ENCODE measurements around the gene S1PR2.
A peak's percentile ranks its signal among the peaks of the same experiment; 100 is the strongest.
"Not testable (repeated sequence)": the region's sequence is repeated elsewhere in the genome, so short reads cannot be mapped to it uniquely, and the experiment has no call there.

The S1PR2 gene

DNA sequence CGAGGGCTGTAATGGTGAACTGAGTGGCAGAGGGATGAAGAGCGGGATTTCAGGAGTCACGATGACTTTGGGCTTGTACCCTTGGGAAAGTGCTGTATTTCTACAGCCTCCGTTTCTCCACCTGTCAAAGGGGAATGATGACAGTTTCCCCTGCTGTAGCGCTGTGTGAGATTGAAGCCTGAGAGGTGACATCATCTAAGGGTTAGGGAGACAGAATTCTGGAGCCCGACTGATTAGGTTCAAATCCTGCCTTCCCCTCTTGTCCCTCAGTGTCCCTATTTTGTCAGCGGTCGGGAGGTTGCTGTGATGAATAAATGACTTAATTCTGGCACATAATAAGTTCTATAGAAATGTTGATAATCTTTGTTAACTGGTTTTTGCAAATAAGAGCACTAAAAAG is 21.6 kb upstream of the S1PR2 start:
- DNase-seq = no peak

DNA sequence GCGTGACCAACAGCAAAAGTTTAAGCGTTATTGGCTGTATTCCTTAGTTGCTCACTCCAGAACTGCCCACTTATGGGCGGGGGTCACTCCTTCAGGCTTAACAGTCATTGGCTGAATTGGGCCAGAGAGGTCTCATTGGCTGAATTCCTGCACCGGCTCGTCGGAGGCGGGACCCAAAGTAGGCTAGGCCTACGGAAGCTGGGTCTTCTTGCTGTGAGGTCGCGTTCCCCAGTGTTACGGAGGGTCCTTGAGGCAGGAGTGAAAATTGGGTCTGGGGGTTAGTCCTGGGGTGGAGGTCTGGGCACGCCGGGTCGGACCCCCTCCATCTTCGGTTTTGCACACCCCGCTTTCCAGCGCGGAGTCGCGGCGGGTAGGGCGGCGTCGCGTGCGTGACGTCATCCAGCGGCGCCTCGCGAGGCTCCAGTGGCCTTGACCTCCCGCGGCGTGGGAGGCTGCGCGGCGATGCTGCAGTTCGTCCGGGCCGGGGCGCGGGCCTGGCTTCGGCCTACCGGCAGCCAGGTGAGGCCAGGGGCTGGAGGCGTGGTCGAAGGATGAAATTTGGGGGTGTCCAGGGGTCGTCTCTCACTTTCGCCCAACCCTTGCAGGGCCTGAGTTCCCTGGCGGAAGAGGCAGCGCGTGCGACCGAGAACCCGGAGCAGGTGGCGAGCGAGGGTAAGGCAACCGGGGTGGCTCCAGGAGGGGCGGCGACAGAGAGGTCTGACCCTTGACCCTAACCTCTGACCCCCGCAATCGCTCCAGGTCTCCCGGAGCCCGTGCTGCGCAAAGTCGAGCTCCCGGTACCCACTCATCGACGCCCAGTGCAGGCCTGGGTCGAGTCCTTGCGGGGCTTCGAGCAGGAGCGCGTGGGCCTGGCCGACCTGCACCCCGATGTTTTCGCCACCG is 20.9 kb upstream of the S1PR2 start, which contains the start of gene MRPL4:
TSS of gene MRPL4 (plus strand) at position 423 of the 903 bp plus-strand sequence. CDS start at position 463, 40 bp downstream.
- DNase-seq = peak; percentile 89 to 92 (median 92)

DNA sequence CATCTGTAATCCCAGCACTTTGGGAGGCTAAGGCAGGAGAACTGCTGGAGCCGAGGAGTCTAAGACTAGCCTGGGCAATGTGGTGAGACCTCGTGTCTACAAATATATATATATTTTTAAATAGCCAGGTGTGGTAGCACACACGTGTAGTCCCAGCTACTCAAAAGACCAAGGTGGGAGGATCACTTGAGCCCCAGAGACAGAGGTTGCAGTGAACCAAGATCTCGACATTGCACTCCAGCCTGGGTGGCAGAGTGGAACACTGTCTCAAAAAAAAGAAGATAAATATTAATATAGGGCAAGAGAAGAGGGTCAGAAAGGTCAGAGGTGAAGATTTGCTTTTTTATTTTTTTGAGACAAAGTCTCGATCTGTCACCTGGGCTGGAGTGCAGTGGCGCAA is 15.4 kb upstream of the S1PR2 start:
- no peak for DNase-seq

DNA sequence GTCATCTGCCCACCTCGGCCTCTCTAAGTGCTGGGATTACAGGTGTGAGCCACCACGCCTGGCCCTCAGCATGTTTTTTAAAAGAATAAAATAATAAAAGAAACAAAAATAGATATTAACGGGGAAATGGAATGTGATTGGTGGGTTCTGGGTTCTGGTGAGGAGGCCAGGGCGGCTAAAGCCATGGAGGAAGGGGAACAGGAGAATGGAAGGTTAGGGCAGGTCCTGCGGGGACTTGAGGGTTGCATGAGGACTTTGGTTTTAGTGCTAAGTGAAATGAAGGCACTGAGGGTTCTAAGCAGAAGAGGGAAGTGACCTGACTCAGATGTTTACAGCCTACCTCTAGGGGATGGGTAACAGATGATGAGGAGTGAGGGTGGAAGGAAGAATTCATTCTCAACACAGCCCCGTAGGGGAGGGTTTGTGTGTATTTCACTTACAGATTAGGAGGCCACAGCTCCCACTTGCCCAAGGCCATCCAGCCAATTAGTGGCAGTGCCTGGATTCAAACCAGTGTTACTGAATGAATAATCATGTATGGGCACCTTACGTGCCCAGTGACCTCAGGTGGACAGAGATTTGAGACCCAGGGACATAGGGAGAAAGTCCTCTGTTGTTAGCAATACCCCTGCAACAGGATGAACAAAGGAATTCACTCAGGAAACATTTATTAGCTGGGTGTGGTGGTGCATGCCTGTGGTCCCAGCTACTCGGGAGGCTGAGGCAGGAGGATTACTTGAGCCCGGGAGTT is 14.2 kb upstream of the S1PR2 start:
- DNase-seq = no peak

DNA sequence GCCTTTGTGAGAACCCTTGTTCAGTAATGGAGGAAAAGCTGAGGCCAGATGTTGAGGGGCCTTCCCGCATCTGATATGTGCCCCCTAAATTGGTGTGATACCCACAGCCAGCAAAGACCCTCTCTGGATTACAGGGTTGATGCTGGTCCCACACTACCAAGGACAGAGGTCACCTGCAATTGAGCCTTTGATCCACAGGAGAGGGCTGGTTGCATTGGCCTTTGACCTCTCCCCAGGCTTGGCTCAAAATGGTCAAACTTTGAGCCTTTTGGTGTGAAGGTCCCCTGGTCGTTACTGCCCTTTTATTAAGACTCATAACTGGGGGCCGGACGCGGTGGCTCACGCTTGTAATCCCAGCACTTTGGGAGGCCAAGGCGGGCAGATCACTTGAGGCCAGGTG is 12.5 kb upstream of the S1PR2 start:
- no peak for DNase-seq

DNA sequence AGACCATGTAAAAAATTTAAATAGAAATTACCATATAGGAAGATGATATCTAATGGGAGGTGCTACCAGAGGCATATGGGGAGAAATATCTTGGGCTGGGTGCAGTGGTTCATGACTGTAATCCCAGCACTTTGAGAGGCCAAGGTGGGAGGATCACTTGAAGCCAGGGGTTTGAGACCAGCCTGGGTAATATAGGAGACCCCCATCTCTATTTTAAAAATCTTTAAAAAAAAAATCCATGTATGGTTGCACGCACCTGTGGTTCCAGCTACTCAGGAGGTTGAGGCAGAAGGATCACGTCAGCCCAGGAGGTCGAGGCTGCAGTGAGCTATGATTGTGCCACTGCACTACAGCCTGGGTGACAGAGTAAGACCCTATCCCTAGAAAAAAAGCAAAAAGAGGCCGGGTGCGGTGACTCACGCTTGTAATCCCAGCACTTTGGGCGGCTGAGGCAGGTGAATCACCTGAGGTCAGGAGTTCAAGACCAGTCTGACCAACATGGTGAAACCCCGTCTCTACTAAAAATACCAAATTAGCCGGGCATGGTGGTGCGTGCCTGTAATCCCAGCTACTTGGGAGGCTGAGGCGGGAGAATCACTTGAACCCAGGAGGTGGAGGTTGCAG is 10.8 kb upstream of the S1PR2 start:
- not testable (repeated sequence) for DNase-seq

DNA sequence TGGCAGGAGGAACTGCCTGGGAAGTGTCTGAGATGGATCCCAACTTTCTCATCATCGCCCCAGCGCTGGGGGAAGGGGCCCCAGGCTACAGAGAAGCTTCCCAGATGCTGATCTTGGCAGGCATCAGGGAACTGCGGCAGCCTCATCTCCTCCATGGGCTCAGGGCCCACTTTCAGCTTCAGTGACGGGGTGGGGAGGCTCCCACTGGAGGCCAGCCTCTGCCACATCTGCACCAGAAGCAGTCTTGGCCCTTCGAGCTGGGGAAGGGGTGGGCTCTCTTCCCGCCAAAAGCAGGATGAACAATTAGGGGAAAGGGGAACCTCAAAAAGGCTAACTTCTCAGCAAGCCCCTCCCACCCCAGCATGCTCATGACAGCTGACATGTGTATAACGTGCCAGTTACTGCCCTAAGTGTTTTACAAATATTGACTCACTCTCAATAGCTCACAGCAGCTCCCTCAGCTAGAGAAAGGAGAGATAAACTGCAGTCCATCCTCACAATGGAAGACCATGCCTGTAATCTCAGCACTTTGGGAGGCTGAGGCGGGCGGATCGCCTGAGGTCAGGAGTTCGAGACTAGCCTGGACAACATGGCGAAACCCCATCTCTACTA is 7.1 kb upstream of the S1PR2 start:
- DNase-seq = no peak

DNA sequence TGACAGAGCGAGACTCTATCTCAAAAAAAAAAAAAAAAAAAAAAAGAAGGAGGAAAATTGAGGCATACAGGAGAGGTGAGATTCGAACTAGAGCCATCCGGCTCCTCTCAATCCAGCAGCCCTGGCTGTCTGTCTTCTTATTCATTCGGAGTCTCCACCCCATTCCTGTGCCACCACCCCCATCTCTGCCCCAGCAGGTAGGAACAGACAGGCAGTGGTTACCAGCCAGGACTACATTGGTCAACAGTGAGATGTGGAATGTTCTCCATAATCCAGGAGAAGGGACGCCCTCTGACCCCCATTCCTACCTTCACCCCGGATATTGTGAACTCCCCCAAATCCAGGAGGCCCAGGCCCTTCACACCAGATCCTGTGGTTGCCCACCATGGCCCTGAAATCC is 6.6 kb upstream of the S1PR2 start:
- DNase-seq = no peak

DNA sequence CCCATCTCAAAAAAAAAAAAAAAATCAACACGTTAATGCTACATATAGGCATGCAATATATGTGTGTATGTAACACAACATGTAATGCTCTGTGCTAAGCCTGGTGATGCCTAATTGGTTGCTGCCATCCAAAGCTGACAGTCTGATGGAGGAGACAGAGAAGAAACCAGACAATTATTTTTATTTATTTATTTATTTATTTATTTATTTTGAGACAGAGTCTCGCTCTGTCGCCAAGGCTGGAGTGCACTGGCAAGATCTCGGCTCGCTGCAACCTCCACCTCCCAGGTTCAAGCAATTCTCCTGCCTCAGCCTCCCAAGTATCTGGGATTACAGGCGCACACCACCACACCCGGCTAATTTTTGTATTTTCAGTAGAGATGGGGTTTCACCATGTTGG is 4.3 kb upstream of the S1PR2 start:
- not testable (repeated sequence) for DNase-seq

DNA sequence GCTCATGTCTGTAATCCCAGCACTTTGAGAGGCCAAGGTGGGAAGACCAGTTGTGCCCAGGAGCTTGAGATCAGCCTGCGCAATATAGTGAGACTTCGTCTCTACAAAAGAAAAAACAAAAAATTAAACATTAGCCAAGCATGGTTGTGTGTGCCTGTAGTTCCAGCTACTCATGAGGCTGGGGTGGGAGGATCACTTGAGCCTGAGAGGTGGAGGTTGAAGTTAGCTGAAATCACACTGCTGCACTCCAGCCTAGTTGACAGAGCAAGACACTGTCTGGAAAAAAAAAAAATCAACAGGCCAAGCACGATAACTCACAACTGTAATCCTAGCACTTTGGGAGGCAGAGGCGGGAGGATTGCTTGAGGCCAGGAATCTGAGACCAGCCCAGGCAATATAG is 3.9 kb upstream of the S1PR2 start:
- DNase-seq = no peak

DNA sequence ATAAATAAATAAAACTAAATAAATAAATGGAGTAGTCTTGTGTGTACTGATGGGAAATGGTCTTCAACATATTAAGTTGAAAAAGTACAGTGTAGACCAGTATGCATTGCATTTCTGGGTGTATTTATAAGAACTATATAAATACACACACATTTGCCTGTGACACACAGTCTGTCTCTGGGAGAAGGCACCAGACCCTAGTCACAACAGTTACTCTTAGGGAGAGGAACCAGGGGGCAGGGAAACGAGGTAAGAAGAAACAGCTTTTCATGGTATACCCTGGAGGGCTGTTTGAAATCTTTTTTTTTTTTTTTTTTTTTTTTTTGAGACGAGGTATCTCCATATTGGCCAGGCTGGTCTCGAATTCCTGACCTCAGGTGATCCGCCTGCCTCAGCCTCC is 2.8 kb upstream of the S1PR2 start:
- DNase-seq = no peak

DNA sequence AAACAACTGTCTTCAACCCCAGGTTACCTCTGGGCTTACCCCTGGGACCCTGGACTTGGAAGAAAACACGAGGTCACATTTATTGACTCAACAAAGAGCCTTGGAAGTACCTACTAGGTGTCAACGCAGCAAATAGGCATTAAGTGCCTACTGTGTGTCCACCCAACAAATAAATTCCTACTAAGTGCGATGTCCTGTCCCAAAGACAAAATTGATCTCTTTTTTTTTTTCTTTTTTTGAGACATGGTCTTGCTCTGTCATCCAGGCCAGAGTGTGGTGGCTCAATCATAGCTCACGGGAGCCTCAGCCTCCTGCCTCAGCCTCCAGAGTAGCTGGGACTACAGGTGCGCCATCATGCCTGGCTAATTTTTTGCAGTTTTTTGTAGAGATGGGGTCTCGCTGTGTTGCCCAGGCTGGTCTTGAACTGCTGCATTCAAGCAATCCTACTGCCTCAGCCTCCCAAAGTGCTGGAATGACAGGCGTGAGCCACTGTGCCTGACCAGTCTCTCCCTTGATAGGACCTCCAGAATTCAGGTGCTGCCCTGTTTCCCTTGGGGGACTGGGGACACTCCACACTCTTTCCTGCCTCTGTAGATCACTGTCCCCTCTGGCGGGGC is 589 bp upstream of the S1PR2 start:
- DNase-seq = no peak

DNA sequence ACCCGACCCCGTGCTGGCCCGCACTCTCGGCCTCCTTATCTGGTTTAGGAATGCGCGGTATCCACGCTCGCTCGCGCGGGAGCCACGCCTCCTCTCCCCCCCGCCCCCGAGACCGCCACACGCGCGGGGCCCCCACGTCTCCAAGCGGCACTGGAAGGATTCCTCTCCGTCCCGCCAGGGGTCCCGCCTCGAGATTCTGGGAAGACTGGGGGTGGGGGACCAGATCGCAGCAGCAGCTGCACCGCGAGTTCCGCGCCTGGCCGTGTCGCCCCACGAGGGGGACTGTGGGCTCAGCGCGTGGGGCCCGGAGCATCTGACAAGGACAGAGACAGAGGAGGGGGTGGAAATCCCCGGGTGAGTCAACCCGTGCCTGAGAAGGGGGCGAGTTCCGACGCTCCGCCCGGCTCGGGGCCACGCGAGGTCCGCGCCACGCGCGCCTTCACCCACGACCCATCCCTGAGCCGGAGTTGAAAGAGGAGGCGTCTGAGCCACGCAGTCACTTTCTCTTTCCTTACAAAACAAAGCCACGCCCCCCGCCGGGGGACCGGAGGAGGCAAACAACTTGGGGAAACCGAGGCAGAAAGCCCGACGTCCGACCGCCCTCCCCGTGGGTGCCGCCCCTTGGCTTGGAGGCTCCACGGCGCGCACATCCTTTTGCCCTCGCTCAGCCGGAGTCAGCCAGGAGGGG is 814 bp downstream of the S1PR2 start:
- DNase-seq = peak; percentile 13 to 43 (median 37)

DNA sequence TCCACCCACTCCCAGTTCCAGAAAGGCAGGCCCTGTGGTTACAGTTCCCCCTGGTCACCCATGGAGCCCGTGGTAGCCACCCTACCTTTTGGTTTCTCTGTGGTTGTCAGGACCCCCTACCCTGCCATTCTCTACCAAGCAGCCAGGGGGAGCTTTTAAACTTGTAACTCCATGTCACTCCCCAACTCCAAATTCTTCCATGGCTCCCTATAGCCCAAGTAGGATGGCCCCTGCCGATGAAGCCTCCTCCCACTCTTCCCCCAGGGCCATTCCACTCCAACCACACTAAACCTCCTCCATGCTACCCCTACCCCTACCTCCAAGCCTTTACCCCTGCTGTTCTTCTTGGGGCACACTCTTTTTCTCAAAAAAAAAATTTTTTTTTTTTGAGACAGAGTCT is 2.2 kb downstream of the S1PR2 start:
- peak in 1 of 4 experiments; percentile 10 for DNase-seq

DNA sequence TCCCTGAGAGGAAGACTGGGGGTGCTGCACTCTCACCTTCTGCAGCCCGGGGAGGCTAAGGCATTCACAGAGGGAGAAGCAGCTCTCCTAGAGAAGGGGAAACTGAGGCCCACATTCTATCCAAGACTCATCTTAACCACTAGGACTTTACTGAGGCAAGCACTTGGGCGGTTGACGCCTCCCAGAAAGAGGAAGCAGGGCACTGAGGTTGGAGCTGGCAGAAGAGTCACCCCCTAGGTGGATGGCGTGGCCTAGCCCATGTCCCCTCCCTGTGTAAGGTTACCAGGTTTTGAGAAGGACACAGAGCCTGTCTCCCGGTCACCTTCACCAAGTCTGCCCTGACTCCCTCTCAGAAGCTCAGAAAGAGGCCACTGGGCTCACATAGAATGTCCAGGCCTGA is 2.7 kb downstream of the S1PR2 start:
- DNase-seq = no peak

DNA sequence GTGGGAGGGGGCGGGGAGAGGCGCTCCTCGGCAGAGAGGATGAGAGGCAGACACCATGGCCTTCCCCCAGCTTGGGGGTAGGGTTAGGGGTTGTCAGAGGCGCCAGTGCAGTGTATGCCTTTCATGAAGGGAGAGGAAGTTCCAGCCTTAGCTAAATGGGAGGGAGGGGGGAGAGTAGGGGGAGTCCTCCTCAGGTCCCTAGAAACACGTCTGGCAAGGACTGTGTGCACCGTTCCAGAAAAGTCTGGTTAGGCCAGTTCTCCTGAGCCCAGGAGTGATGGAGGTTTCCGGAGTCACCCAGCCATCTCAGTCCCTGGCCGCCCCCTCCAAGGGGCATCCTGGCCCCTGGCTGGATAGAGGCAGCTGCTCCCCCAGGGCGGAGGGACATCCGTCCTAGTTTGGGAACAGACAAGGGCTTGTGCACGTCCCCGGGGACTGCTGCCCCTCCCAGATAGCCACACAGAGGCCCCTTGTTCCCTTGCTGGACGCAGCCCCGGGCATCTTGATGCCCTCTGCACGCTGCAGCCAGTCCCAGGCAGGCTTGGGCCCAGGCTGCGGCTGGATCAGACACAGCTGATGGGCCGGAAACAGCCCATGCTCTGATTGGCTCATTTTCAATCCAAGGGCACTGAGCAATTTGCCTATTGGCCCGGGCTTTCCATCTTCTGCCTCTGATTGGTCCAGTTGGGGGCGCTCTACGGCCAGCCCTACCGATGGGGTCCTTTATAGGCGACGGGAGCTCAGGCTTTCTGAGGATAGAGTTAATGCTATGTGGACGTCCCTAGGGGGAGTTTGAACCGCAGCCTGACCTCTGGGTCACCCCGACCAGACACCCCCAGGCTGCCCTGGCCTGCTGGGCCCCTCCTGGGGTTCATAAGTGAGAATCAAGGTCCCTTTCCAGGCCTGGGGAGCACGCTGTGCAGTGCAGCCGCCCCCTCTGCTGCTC is 3.8 kb downstream of the S1PR2 start:
- DNase-seq = no peak

DNA sequence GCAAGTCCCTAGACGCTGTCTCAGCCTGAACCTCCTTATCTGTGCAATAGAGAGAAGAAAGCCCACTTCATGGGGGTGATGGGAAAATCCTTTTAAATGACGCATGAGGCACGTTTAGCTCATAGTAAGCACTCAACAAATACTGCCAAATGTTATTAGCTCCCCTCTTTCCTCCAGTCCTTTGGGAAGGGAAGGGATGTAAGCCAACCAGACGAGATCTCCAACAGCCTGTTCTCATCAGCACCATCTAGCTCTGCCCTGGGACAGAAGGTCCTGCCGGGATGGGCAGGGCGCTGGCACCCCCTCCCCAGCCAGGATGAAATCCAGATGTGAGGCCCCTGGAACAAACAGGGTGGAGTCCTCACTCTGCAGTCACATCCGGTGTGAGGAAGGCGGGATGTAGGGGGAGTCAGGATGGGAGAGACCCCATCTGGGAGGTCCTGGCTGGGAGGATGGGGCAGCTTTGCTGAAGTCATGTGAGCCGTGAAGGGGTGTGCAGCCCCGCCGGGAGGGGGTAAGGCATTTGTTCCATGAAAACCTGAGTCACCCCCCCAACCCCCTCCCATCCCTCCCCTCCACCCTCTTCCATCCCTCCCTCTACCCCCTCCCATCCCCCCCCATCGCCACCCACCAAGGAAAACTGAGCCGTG is 4.6 kb downstream of the S1PR2 start:
- no peak for DNase-seq

DNA sequence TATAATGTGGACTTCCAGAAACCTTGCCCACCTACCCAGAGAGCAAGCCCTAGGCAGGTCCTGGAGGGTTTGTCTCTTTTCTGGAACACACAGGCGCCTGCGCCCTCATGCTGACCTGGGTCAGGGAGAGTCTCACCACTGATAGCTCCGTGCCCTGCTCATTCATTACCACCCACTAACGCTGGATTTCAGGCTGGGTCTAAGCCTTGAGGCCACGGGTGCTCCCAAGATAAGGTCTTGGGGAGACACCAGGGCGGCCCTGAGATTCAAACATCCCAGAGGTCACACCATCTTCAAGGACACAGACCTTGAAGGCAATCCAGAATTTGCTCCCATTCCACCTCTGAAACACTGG is 5.1 kb downstream of the S1PR2 start:
- no peak for DNase-seq

DNA sequence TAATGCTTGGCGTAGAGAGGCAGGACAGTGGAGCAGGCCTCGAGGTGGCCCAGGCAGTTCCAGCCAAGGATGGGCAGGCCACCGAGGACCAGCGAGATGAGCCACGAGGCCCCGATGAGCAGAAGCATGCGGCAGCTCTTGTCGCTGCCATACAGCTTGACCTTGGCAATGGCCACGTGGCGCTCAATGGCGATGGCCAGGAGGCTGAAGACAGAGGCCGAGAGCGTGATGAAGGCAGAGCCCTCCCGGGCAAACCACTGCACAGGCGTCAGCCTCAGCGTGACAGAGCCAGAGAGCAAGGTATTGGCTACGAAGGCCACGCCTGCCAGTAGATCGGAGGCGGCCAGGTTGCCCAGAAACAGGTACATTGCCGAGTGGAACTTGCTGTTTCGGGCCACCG is 6.8 kb downstream of the S1PR2 start:
- DNase-seq = no peak

DNA sequence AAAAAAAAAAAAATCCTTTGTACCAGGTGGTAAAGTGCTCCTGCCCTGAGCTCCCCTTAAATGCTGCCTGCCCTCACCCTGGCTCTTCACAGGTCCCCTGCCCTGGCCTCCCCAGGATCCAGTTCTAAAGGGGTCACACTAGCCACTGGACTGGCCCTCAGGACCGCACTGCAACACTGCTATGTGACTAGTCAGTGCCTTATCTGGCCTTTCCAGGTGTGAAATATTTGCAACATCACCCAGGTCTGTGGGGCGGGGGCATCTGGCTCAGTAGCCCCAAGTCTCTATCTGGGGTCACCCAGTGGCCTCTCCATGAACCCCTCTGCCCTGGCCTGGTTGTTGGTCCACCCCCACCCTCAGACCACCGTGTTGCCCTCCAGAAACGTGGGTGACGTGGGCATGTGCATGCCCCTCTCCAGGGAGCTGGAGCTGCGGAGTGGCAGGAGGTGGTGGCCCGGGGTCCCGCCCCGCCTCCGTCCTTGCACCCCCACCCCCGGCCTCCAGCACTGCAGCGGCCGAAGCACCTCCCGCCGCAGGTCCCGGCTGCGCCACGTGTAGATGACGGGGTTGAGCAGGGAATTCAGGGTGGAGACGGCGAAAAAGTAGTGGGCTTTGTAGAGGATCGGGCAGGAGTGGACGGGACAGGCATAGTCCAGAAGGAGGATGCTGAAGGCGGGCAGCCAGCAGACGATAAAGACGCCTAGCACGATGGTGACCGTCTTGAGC is 7.5 kb downstream of the S1PR2 start:
- DNase-seq = no peak

Data from activated CD4-positive, CD25-positive, alpha-beta regulatory T cell (primary cell).